Measurements from ENCODE around the gene GABRG2. TPM values are rescaled to one million over a fixed set of nuclear protein-coding genes. Genes with fewer than 3 reads are reported as not detected.

Gene GABRG2
- total RNA-seq, 2 donors from 2014 or later: 1.5 to 2.4 TPM

DNA sequence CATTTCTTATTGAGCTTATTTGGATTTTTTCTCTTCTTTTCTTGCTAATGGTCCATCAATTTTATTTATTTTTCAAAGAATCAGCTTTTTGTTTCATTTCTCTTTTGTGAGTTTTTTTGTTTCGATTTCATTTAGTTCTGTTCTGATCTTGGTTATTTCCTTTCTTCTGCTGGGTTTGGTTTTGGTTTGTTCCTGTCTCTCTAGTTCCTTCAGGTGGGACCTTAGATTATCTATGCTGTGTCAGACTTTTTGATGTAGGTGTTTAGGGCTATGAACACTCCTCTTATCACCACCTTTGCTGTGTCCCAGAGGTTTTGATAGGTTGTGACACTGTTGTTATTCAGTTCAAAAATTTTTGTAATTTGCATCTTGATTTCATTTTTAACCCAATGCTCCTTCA lies 119.8 kb downstream of the GABRG2 start:
- Histone ChIP-seq H3K36me3 (ENCODE audit: control insufficient read depth, insufficient read depth, low read length) (no peaks in the 10 kb centered on the region), H3K4me1 (ENCODE audit: control insufficient read depth, insufficient read depth, low read length) (no peaks in the 10 kb centered on the region), H3K9me3 (ENCODE audit: control insufficient read depth, low read length) (peaks cover 49% of the 10 kb centered on the region), H3K27me3 (ENCODE audit: control insufficient read depth, insufficient read depth, low read length, poor library complexity, severe bottlenecking) (no peaks in the 10 kb centered on the region), H3K4me3 (ENCODE audit: low read length) (peak overlapping the region; percentile 51), H3K9ac (ENCODE audit: extremely low read depth, low read length, poor library complexity, severe bottlenecking) (no peak overlapping the region), H3K27ac (ENCODE audit: low read depth, low read length) (no peak overlapping the region)
- DNase-seq: no peak
- H3K4me3 Mint-ChIP-seq: no peak overlapping the region
- WGBS, 2 experiments (ENCODE audit: insufficient coverage in 1 of 2, insufficient read length in 1 of 2): 92% methylated on average over 1 of the region's 1 CpG; no CpG with 5 or more reads in 1 of the 2 experiments
- TF ChIP-seq, protein P1, sequence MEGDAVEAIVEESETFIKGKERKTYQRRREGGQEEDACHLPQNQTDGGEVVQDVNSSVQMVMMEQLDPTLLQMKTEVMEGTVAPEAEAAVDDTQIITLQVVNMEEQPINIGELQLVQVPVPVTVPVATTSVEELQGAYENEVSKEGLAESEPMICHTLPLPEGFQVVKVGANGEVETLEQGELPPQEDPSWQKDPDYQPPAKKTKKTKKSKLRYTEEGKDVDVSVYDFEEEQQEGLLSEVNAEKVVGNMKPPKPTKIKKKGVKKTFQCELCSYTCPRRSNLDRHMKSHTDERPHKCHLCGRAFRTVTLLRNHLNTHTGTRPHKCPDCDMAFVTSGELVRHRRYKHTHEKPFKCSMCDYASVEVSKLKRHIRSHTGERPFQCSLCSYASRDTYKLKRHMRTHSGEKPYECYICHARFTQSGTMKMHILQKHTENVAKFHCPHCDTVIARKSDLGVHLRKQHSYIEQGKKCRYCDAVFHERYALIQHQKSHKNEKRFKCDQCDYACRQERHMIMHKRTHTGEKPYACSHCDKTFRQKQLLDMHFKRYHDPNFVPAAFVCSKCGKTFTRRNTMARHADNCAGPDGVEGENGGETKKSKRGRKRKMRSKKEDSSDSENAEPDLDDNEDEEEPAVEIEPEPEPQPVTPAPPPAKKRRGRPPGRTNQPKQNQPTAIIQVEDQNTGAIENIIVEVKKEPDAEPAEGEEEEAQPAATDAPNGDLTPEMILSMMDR (conservative IDR thresholded peaks at IDR 0.05): no peak
- no peaks in the 10 kb centered on the region for H3K4me1 Mint-ChIP-seq
- H3K9me3 Mint-ChIP-seq: peaks cover 43% of the 10 kb centered on the region
- H3K36me3 Mint-ChIP-seq (ENCODE audit: low read depth): no peaks in the 10 kb centered on the region
- no peak overlapping the region for H3K27ac Mint-ChIP-seq
- peaks cover 2% of the 10 kb centered on the region for H3K27me3 Mint-ChIP-seq (ENCODE audit: insufficient read depth)

DNA sequence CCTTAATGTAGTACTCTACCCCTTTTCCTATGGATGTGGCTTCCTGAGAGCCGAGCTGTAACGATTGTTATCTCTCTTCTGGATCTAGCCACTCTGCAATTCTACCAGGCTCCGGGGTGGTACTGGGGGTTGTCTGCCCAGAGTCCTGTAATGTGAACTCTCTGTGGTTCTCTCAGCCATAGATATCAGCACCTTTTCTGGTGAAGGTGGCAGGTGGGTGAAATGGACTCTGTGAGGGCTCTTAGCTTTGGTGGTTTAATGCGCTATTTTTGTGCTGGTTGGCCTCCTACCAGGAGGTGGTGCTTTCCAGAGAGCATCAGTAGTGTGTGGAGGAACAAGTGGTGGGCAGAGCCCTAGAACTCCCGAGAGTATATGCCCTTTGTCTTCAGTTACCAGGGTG lies 122.1 kb downstream of the GABRG2 start:
- Histone ChIP-seq H3K9ac (ENCODE audit: extremely low read depth, low read length, poor library complexity, severe bottlenecking) (no peak overlapping the region), H3K27ac (ENCODE audit: low read depth, low read length) (no peak overlapping the region), H3K27me3 (ENCODE audit: control insufficient read depth, insufficient read depth, low read length, poor library complexity, severe bottlenecking) (no peaks in the 10 kb centered on the region), H3K4me1 (ENCODE audit: control insufficient read depth, insufficient read depth, low read length) (no peaks in the 10 kb centered on the region), H3K4me3 (ENCODE audit: low read length) (no peak overlapping the region), H3K9me3 (ENCODE audit: control insufficient read depth, low read length) (peaks cover 49% of the 10 kb centered on the region), H3K36me3 (ENCODE audit: control insufficient read depth, insufficient read depth, low read length) (no peaks in the 10 kb centered on the region)
- TF ChIP-seq, protein P1 (conservative IDR thresholded peaks at IDR 0.05): no peak
- Mint-ChIP-seq H3K4me3 (no peak overlapping the region), H3K36me3 (ENCODE audit: low read depth) (no peaks in the 10 kb centered on the region), H3K9me3 (peaks cover 38% of the 10 kb centered on the region), H3K27me3 (ENCODE audit: insufficient read depth) (peaks cover 2% of the 10 kb centered on the region), H3K4me1 (no peaks in the 10 kb centered on the region), H3K27ac (no peak overlapping the region)
- WGBS, 2 experiments (ENCODE audit: insufficient coverage in 1 of 2, insufficient read length in 1 of 2): 92 to 95% methylated on average over 2 to 5 of the region's 5 CpGs
- no peak for DNase-seq

DNA sequence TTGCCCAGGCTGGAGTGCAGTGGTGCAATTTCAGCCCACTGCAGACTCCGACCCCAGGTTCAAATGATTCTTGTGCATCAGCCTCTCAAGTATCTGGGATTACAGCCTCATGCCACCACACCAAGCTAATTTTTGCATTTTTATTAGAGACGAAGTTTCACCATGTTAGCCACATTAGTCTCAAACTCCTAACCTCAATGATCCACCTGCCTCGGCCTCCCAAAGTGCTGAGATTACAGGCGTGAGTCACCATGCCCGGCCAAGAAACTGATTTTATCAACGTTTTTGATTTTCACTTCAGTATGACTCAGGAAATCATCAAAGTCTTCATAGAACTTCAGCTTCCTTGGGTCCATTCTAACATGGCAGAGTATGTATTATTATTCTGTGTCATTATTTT lies 125.4 kb downstream of the GABRG2 start:
- Mint-ChIP-seq H3K4me1 (no peaks in the 10 kb centered on the region), H3K27ac (no peak overlapping the region), H3K4me3 (no peak overlapping the region), H3K9me3 (peaks cover 22% of the 10 kb centered on the region), H3K36me3 (ENCODE audit: low read depth) (no peaks in the 10 kb centered on the region), H3K27me3 (ENCODE audit: insufficient read depth) (no peaks in the 10 kb centered on the region)
- Histone ChIP-seq H3K4me1 (ENCODE audit: control insufficient read depth, insufficient read depth, low read length) (no peaks in the 10 kb centered on the region), H3K36me3 (ENCODE audit: control insufficient read depth, insufficient read depth, low read length) (no peaks in the 10 kb centered on the region), H3K9ac (ENCODE audit: extremely low read depth, low read length, poor library complexity, severe bottlenecking) (no peak overlapping the region), H3K9me3 (ENCODE audit: control insufficient read depth, low read length) (peaks cover 26% of the 10 kb centered on the region), H3K27me3 (ENCODE audit: control insufficient read depth, insufficient read depth, low read length, poor library complexity, severe bottlenecking) (no peaks in the 10 kb centered on the region), H3K4me3 (ENCODE audit: low read length) (no peak overlapping the region), H3K27ac (ENCODE audit: low read depth, low read length) (no peak overlapping the region)
- DNase-seq: no peak
- 88 to 92% methylated on average over 6 of the region's 6 CpGs for WGBS, 2 experiments (ENCODE audit: insufficient coverage in 1 of 2, insufficient read length in 1 of 2)
- TF ChIP-seq, protein P1 (conservative IDR thresholded peaks at IDR 0.05): no peak

Measured in endodermal cell (in vitro differentiated cells).